Activated CD8-positive, alpha-beta memory T cell treated with anti-CD3 and anti-CD28 coated beads, Interleukin-2, amount 50 U/mL, for 48 hours (primary cell): Measurements from ENCODE around the gene CHCHD6.

Experiments used
- DNase-seq: peaks from one replicate; pipeline ENCODE4 v3.0.0-alpha.2; 2020

The CHCHD6 gene

GRCh38 chr3:126746395-126747177 lies 42.5 kb downstream of the CHCHD6 start:
- no peak for DNase-seq

DNA sequence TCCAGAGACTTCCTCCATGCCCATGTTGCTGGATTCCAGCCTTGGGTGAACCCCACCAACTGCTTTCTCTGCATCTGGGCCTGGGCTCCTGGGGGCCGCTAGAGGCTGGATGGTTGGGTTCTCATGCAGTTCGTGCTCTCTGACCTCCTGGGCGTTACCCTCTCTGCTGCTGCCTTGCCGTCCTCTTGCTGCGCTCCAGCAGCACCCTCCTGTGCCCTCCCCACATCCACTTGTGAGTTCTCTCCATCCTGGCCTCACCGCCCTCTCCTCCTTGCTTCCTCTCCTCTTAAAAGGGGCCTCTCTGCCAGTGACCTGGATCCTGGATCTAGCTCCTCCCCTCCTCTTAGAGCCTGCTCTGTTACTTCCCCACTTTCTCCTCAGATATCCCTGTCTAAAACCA lies 43.7 kb downstream of the CHCHD6 start:
- no peak for DNase-seq

DNA sequence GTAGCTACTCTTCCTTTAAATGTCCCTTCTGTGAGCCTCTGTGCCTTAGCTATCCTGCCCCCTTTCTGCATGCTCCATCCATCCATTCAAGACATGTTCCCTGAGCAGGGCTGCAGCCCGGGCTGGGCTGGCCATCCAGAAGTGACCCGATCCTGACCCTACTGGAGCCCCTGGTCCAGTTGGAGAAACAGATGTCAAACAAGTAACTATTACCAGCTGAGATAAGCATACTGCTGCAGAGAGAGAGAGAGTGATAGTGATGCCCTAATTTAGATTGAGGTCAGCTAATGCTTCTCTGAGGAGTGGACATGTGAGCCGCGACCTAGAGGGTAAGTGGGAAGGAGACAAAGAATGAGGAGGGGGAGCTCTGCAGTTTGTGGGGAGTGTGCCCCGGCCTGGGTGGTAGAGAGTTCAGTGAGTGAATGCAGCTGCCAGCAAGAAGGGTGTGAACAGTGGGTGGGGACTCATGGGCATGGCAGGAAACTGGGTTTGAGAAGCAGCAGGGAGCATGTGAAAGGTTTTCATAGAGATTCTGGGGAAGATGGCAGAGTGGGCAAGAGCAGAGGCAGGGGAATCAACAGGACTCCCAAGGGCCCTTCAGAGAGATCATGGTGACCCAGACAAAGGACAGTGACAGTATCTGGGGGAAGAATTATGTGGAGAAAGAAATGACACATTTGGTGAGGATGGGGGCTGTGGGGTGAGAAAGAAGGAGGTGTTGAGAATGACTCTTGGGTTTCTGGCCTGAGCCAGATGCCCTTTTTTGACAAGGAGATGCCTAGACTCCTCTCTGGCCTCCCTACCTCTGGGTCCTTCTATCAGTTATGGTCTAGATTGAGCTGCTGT lies 44.9 kb downstream of the CHCHD6 start:
- no peak for DNase-seq

GRCh38 chr3:126749547-126749875 lies 45.5 kb downstream of the CHCHD6 start:
- no peak for DNase-seq

GRCh38 chr3:126749931-126750755 lies 46.1 kb downstream of the CHCHD6 start:
- DNase-seq, result no peak

DNA sequence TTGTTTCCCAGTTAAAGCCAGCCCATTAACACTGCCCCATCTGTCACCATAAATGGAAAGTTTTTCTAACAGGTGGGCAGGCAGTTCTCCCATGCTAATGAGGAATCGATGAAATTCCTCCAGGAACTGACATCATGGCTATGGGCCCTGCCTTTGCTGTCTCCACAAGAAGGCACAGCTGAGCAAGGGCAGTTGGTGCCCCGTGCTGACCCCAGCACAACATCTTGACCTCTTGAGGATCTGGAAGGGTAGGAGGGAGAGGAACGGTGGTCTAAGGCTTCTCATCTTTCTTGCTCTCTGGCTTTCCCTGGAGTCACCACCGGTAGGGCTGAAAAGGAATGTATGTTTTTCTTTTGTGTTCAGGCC lies 46.7 kb downstream of the CHCHD6 start:
- no peak for DNase-seq

DNA sequence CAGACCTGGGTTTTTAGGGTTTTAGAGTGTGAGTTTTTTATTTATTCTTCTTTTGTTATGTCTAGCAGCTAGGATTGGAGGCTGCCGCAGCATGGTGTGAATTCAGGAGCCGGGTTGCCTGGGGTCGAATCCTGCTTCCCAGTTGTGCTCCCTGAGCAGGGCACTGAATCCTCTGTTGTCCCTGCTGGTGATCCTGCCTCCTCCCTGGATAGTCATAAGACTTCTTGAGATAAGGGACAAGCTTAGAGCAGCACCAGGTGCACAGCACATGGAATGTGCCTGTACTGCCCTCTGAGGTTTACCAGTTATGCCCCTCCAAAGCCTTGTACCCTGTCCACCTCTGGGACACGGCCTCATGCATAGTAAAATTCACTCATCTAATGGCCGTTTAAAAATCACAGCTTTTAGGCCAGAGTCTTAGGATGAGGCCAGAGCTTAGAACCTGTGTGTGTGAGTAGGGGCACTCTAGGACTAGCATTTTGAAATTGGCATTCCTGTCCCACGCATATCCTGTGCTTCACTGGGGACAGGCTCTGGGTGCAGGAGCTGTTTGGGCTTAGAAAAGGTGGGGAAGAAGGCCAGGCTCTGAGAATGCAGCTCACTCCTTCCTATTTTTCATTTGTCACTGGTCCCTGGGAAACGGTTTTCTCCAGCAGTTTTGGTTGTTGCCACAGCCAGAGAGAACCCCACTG lies 47.7 kb downstream of the CHCHD6 start:
- no peak for DNase-seq

DNA sequence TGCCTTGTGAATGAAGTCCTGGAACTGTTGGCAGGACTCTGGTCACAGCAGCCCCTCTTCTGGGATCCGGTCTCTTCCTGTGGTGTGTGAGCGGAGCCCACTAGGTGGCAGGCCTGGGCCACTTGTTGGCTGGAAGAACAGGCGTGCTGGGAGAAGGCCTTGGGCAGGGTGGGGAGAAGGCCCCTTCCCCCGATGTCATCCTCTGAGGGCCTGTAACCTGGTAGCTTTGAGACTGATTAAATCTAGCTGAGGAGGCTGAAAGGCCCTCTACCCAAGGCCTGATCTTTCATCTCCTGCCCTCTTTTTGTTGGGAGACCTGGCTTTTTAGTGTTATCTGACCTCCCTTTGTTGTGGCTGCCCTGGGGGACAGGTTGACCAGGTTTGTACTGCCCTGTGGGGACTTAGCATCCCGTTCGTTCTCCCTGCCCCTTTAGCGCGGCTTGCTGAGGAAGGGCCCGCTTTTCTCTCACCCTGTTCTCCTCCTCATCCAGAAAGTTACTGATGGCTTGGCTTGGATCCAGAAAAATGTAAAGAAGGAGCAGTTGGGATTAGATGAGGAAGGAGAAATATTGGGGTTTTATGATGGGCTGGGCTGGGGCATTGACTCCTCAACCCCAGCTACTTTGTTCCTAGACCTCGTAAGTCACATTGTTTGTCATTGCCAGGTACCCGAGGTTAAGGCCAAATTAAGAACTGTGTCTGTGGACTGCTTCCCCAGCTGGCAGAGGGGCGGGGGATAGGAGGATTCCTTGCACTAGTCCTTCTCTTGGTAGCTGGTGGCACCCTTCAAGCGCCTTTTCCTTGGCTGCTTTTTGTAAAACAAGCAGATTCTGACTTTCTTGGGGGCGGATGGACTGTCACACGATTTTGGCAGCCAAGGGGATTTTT lies 48.5 kb downstream of the CHCHD6 start:
- peak; percentile 68 for DNase-seq

- no peak for DNase-seq
Measured at GRCh38 chr3:126753191-126754160, 49.4 kb downstream of the CHCHD6 start.

- no peak for DNase-seq
Measured at GRCh38 chr3:126755866-126756265, 51.8 kb downstream of the CHCHD6 start.

DNA sequence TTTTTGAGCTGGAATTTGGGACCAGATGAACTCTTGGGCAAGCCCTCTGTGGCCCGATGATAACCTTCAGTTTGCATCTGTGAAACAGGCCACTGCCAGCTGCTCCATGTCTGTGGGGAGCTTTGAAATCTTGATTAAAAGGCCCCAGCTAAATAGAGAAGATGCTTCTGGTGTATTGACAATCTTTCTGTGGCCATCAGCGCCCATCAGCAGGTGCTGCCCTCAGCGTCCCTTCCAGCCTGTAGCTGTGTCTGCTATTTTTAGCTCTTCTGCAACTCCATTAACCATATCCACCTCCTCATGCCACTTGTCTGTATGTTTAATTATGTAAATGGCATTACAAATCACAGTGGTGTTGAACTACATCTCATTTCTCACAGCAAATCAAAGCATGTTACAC lies 54.0 kb downstream of the CHCHD6 start:
- no peak for DNase-seq

DNA sequence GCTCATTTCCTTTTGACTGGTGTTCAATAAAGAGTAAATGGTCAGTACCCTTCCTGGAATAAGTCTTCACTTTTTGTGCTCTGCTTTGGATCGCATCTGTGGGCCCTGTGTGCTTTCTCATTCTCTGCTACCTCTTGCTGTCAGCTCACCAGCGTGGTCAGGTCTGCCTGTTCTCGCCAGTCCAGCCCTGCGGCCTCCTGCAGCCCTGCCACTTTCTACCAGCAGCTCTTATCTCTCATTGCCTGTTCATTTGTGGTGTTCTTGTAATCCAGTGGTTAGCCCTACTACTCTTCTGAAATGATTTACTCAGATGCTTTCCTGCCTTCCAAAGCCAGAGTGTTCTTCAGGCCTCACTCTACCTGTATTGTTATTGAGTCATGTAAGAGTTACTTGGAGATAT lies 54.8 kb downstream of the CHCHD6 start:
- no peak for DNase-seq

GRCh38 chr3:126760541-126760940 lies 56.5 kb downstream of the CHCHD6 start:
- DNase-seq, result no peak

DNA sequence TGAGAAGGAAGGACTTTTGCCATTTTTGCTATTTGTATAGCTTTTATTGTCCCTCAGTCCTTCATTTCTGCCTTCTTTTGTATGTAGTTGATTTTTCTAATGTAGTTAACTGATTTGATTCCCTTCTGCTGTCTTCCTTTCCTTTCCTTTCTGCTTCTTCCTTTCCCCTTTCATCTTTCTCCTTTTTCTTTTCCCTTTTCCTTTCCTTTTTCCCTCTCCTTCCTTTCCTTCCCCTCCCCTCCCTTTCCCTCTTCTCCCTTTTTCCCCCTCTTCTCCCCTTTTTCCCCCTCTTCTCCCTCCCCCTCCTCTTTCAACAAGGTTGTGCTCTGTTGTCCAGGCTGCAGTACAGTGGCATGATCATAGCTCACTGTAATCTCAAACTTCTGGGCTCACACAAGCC lies 59.0 kb downstream of the CHCHD6 start:
- DNase-seq, result no peak

- DNase-seq, result no peak
Measured at GRCh38 chr3:126765187-126766069, 61.4 kb downstream of the CHCHD6 start.

DNA sequence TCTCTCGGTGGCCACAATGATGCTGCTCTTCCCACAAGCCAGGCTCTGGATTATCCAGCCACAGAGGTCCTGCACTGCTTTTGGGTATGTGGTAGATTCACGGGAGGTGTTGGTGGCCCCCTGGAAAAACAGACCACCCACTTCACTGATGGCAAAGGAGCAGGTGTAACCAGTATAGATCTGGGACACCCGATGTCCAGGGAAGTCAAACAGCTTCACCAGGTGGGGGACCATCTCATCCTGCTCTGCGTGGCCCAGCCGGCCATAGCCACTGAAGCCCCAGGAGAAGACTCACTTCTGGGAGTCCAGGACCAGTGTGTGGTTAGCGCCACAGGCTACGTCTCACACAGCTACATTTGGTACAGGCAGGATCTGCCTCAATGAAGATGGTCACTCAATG lies 62.6 kb downstream of the CHCHD6 start:
- DNase-seq, result no peak

DNA sequence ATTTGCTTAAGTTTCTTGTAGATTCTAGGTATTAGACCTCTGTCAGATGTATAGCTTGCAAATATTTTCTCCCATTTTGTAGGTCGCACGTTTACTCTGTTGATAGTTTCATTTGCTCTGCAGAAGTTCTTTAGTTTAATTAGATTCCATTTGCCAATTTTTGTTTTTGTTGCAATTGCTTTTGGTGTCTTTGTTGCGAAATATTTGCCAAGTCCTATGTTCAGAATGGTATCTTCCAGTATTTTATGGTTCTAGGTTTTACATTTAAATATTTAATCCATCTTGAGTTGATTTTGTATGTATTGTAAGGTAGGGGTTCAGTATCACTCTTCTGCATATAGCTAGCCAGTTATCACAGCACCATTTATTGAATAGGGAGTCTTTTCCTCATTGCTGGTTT lies 64.9 kb downstream of the CHCHD6 start:
- DNase-seq, result no peak

DNA sequence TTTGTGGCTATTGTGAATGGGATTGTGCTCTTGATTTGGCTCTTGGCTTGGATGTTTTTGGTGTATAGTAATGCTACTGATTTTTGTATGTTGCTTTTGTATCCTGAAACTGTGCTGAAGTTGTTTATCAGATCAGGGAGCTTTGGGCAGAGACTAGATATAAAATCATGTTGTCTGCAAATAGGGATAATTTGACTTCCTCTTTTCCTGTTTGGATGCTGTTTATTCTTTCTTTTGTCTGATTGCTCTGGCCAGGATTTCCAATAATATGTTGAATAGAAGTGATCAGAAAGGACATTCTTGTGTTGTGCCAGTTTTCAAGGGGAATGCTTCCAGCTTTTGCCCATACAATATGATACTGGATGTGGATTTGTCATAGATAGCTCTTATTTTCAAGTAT lies 66.1 kb downstream of the CHCHD6 start:
- no peak for DNase-seq

DNA sequence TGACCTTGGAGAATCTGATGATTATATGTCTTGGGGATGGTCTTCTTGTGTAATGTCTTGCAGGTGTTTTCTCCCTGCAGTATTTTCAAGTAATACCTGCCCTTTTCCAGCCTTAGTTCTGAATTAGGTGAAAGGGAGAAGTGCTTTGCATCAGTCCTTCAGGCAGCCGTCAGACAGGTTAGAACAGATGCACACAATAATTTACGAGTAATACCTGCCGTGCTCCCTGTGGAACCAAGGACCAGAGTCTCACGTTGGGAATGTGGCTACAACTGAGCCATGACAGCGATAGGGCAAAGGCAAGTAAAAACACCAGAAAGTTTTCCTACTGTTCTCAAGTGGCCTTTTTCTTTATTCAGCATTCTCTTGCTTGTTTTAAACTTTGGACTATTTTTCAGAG lies 69.1 kb downstream of the CHCHD6 start:
- no peak for DNase-seq

- DNase-seq, result no peak
Measured at GRCh38 chr3:126773783-126774182, 69.7 kb downstream of the CHCHD6 start.
